Adipocyte (in vitro differentiated cells): ENCODE results near the gene EXOC1.
A peak's percentile ranks its signal among the peaks of the same experiment; 100 is the strongest.
"Not testable (repeated sequence)": the region's sequence is repeated elsewhere in the genome, so short reads cannot be mapped to it uniquely, and the experiment has no call there.

Experiments used
- DNase-seq: peaks from one replicate; pipeline ENCODE4 v3.0.0-alpha.2; 2015; ENCODE audit warnings: low read depth
- H3K27me3 ChIP-seq: replicated peaks from 2 replicates; pipeline ENCODE4 v1.7.0; 2013; ENCODE audit warnings: mild to moderate bottlenecking, low read length, moderate library complexity; ENCODE audit not compliant: control insufficient read depth, insufficient read depth
- H3K36me3 ChIP-seq: 2 replicates; pipeline ENCODE4 v1.7.0; 2013; ENCODE audit warnings: low read length, mild to moderate bottlenecking, moderate library complexity; ENCODE audit not compliant: control insufficient read depth, insufficient read depth, severe bottlenecking
- H3K4me1 ChIP-seq: 2 replicates; pipeline ENCODE4 v1.7.0; 2013; ENCODE audit warnings: mild to moderate bottlenecking, low read length, moderate library complexity; ENCODE audit not compliant: control insufficient read depth, insufficient read depth
- H3K4me3 ChIP-seq: 2 replicates; pipeline ENCODE4 v1.7.0; 2013; ENCODE audit warnings: mild to moderate bottlenecking, low read length, moderate library complexity
- H3K9ac ChIP-seq: 2 replicates; pipeline ENCODE4 v1.7.0; 2013; ENCODE audit warnings: mild to moderate bottlenecking, low read length, moderate library complexity
- H3K9me3 ChIP-seq: 2 replicates; pipeline ENCODE4 v1.7.0; 2013; ENCODE audit warnings: mild to moderate bottlenecking, low read length, moderate library complexity; ENCODE audit not compliant: control insufficient read depth

EXOC1 gene

GRCh38 chr4:55830716-55831115 lies 22.7 kb upstream of the EXOC1 start:
- Histone ChIP-seq H3K27me3 (peaks cover 25% of the 10 kb centered on the region), H3K9ac (no peak overlapping the region), H3K4me1 (no peaks in the 10 kb centered on the region), H3K36me3 (no peaks in the 10 kb centered on the region), H3K9me3 (no peaks in the 10 kb centered on the region), H3K4me3 (no peak overlapping the region)
- no peak for DNase-seq

- Histone ChIP-seq H3K9me3 (peaks cover 4% of the 10 kb centered on the region), H3K9ac (no peak overlapping the region), H3K4me3 (no peak overlapping the region), H3K27me3 (peaks cover 13% of the 10 kb centered on the region), H3K36me3 (no peaks in the 10 kb centered on the region), H3K4me1 (no peaks in the 10 kb centered on the region)
- DNase-seq, result no peak
Observed at GRCh38 chr4:55834086-55834795, 19.2 kb upstream of the EXOC1 start.

GRCh38 chr4:55837903-55838302 lies 15.5 kb upstream of the EXOC1 start:
- Histone ChIP-seq H3K9ac (no peak overlapping the region), H3K27me3 (no peaks in the 10 kb centered on the region), H3K4me1 (no peaks in the 10 kb centered on the region), H3K36me3 (no peaks in the 10 kb centered on the region), H3K9me3 (peaks cover 4% of the 10 kb centered on the region), H3K4me3 (no peak overlapping the region)
- DNase-seq, result no peak

GRCh38 chr4:55838356-55838755 lies 15.1 kb upstream of the EXOC1 start:
- no peaks in the 10 kb centered on the region for H3K36me3 ChIP-seq
- DNase-seq, result no peak
- H3K4me1 ChIP-seq, result no peaks in the 10 kb centered on the region
- no peak overlapping the region for H3K9ac ChIP-seq
- no peak overlapping the region for H3K4me3 ChIP-seq
- no peaks in the 10 kb centered on the region for H3K27me3 ChIP-seq
- H3K9me3 ChIP-seq, result peaks cover 4% of the 10 kb centered on the region

GRCh38 chr4:55838952-55839351 lies 14.5 kb upstream of the EXOC1 start:
- no peaks in the 10 kb centered on the region for H3K4me1 ChIP-seq
- no peak for DNase-seq
- no peak overlapping the region for H3K9ac ChIP-seq
- H3K4me3 ChIP-seq, result no peak overlapping the region
- peaks cover 4% of the 10 kb centered on the region for H3K9me3 ChIP-seq
- no peaks in the 10 kb centered on the region for H3K27me3 ChIP-seq
- H3K36me3 ChIP-seq, result no peaks in the 10 kb centered on the region

- H3K9me3 ChIP-seq, result peaks cover 4% of the 10 kb centered on the region
- H3K27me3 ChIP-seq, result no peaks in the 10 kb centered on the region
- no peak overlapping the region for H3K4me3 ChIP-seq
- H3K9ac ChIP-seq, result no peak overlapping the region
- DNase-seq, result no peak
- no peaks in the 10 kb centered on the region for H3K36me3 ChIP-seq
- no peaks in the 10 kb centered on the region for H3K4me1 ChIP-seq
Observed at GRCh38 chr4:55840956-55841355, 12.5 kb upstream of the EXOC1 start.

GRCh38 chr4:55841373-55842239 lies 11.8 kb upstream of the EXOC1 start:
- H3K4me1 ChIP-seq, DNase-seq, H3K27me3 ChIP-seq, H3K36me3 ChIP-seq, H3K9ac ChIP-seq, H3K9me3 ChIP-seq, H3K4me3 ChIP-seq: not testable (repeated sequence)

- not testable (repeated sequence) for H3K36me3 ChIP-seq, H3K4me1 ChIP-seq, DNase-seq, H3K9me3 ChIP-seq, H3K4me3 ChIP-seq, H3K9ac ChIP-seq, H3K27me3 ChIP-seq
Observed at GRCh38 chr4:55842312-55842711, 11.1 kb upstream of the EXOC1 start.

- DNase-seq, result no peak
- H3K9me3 ChIP-seq, result no peaks in the 10 kb centered on the region
- H3K27me3 ChIP-seq, result no peaks in the 10 kb centered on the region
- H3K4me3 ChIP-seq, result no peak overlapping the region
- no peak overlapping the region for H3K9ac ChIP-seq
- H3K36me3 ChIP-seq, result no peaks in the 10 kb centered on the region
- peaks cover 5% of the 10 kb centered on the region for H3K4me1 ChIP-seq
Observed at GRCh38 chr4:55849724-55850123, 3.7 kb upstream of the EXOC1 start.

GRCh38 chr4:55851885-55852284 lies 1.6 kb upstream of the EXOC1 start:
- no peaks in the 10 kb centered on the region for H3K36me3 ChIP-seq
- no peak overlapping the region for H3K4me3 ChIP-seq
- H3K9me3 ChIP-seq, result no peaks in the 10 kb centered on the region
- H3K9ac ChIP-seq, result no peak overlapping the region
- H3K4me1 ChIP-seq, result peaks cover 14% of the 10 kb centered on the region
- H3K27me3 ChIP-seq, result no peaks in the 10 kb centered on the region
- no peak for DNase-seq

- Histone ChIP-seq H3K4me1 (peaks cover 14% of the 10 kb centered on the region), H3K4me3 (peak overlapping the region; percentile 98), H3K9ac (peak overlapping the region; percentile 97), H3K36me3 (peaks cover 10% of the 10 kb centered on the region), H3K27me3 (no peaks in the 10 kb centered on the region), H3K9me3 (no peaks in the 10 kb centered on the region)
- DNase-seq, result peak; percentile 29
Observed at GRCh38 chr4:55854129-55854528, 681 bp downstream of the EXOC1 start.
